NCI-H1092 (cell line): ENCODE measurements around the gene SLC39A3.
A peak's percentile ranks its signal among the peaks of the same experiment; 100 is the strongest.

Experiments
- DNase-seq: peaks from one replicate; lab custom pipeline; 2025; lab: John Stamatoyannopoulos, UW

Gene SLC39A3

GRCh38 chr19:2747349-2747748 lies 7.5 kb upstream of the SLC39A3 start:
- no peak for DNase-seq

- no peak for DNase-seq
These were observed 4.3 kb upstream of the SLC39A3 start for GRCh38 chr19:2744113-2744512.

DNA sequence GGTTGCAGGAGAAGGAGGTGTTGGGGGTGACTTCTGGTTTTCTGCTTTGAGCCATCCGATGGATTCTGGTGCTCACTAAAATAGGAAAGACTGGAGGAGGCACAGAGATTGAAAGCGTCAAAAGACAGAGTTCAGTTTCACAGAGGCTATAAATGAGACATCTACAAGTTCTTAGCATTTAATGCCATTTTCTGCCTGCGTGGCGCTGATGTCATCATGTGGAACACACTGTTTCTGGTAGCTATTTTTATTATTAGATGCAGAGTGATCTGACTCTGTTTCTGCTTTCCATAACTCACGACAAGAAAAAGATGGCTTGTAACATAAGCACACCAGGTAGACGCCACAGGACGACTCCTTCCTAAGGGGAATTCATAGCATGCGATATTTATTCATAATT lies 3.3 kb upstream of the SLC39A3 start:
- DNase-seq: no peak

DNA sequence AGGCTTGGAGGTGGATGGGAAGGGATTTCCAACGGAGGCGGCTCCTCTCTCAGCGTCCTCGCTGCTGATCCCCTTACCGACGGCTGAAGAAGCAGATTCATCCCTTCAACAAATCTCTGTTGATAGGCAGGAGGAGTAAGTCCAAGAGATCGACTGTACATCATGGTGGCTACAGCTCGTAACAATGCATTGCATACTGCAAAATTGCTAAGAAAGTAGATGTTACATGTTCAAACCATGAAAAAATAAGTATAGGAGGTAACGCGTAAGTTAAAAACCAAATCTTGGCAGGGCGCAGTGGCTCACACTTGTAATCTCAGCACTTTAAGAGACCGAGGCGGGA lies 468 bp upstream of the SLC39A3 start:
- no peak for DNase-seq

DNA sequence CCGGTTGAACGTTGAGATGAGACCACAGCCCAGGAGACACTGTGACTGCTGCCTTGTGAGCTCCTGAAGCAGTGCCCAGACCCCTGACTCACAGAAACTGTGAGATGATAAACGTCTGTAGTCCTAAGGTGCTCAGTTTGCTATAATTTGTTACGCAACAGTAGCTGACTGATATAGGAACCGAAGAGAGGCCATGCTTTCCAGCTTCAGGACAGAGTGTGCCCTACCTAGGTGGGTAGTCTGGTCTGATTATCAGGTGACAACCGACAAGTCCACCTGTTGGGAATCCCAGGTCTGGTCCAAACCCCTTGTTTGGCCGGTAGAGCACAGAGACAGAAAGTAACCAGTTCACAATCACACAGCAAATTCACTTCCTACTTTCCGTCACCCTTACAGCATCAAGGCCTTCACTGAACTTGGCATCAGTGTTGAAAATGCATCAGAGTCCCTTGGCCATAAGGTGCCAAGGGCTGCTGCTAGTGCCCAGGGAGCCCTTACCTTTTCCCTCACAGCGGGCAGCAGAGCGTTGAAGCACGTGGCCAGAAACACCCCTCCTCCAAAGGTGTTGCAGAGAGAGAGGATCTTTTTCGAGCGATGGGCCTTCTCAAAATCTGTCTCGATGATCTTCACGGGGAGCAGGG lies 3.1 kb downstream of the SLC39A3 start:
- no peak for DNase-seq

GRCh38 chr19:2735374-2735773 lies 4.4 kb downstream of the SLC39A3 start:
- DNase-seq: no peak

GRCh38 chr19:2734589-2735288 lies 5.1 kb downstream of the SLC39A3 start:
- no peak for DNase-seq

DNA sequence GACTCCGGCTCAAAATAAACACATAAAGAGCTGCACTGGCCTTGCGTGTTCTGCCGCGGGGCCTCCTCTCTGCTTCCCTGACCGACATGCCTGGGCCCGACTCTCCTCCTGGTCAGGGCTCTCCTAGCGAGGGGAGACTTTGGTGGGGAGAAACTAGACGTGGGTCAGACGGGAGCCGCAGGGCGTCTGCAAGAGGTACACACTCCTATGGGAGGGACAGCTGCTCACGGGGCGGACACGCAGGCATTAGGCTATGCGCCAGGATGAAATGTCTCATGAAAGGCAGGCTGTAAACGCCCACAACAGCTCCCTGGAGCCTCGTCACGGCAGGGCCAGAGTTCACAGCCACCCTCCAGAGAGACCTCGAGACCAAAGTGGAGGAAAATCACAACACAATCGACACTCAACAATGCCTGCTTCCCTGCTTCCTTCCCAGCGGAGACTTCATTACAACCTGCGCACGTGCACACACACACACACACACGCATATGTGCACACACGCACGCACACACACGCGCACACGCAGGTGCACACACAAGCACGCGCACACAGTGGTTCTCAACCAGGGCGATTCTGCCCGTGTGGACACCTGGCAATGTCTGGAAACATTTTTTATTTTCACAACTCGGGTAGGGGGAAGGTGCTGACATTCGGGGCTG lies 5.8 kb downstream of the SLC39A3 start:
- peak; percentile 11 for DNase-seq

- DNase-seq: no peak
These were observed 6.9 kb downstream of the SLC39A3 start for GRCh38 chr19:2732883-2733282.

- no peak for DNase-seq
These were observed 7.6 kb downstream of the SLC39A3 start for GRCh38 chr19:2732157-2732725.

GRCh38 chr19:2731181-2731995 lies 8.4 kb downstream of the SLC39A3 start:
- no peak for DNase-seq

DNA sequence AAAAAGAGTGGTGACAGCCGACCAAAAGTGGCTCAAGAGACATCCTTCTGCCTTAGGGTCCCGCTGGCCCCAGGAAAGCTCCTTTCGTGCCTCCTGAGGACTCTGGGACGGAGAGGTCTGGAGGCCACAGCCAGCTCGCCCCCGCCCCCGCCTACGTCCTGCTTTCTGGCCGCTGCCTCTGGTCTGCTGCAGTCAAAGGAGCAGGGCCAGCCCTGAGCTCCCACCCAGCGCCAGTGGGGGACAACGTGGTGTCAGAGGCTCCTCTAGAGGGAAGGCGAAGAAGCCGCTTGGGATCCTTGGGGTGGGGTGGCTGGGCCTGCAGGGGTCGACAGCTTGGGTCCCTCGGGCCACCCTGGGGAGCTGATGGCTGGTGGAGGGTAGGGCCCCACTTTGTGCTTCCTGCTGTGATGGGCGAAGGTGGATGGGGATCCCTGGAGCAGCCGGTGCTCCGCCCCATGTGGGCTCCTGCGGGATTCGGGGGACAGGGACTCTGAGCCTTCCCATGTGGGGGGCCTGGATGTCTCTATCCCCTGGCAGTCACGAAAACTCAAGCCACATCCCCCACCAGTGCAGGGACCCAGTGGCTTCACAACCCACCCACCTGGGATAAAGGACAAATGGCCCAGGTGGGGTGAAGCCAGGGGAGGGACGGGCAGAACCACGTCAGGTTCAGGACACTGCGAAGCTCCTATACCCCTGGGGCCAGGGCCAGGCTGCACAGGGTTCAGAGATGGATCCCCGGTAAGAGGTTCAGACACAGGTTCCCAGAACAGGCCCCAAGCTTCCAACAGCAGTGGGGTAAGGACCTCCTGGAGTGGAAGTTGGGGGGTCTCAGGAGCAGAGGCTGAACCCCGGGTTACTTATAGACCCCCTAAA lies 9.6 kb downstream of the SLC39A3 start:
- DNase-seq: no peak

- no peak for DNase-seq
These were observed 10.9 kb downstream of the SLC39A3 start for GRCh38 chr19:2728783-2729387.

DNA sequence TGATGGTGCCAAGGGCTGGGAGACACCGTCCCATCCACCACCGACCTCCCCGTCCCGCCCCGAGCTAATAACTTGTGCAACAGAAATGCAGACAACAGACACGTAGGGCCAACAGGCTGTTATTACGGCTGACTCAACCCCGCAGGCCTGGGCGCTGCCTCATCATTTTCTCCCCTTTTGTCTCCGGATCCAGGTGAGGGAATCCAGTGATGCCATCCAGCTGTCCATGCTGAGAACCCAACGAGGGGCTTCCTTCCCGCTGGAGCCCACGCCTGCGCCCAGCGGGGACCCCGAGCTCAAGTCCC lies 12.2 kb downstream of the SLC39A3 start:
- no peak for DNase-seq

DNA sequence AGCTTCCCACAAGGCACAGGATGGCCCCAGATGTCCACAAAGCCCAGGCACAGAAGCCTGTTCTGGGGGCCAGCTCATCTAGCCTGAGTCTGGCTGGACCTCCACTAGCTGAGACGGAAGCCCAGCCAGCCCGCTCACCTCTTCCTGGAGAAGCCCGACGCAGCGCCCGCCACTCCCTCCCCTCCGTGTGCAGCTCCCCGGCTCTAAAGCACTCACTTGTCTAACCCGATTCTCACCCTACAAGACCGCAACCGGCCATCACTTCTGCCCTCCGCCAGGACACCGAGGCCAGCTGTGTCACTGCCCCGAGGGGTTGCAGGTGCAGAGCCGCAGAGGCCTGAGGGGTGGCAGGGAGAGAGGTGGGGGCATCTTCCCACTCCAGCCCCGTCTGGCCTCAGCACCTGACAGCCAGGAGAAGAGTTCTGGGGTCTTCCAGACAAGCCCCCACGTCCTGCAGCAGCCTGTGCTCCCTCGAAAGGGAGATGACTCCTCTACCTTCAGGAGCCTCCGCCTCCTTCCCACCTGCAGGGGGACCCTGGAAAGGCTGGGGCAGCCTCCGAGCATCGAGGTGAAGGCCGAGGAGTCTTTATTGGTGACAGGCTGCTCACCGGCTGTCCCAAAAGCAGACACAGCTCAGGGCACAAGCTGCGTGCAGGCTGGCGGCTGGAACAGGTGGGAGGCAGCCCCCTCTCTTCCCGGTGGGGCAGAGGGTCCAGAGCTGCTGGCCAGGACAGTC lies 12.7 kb downstream of the SLC39A3 start:
- no peak for DNase-seq

DNA sequence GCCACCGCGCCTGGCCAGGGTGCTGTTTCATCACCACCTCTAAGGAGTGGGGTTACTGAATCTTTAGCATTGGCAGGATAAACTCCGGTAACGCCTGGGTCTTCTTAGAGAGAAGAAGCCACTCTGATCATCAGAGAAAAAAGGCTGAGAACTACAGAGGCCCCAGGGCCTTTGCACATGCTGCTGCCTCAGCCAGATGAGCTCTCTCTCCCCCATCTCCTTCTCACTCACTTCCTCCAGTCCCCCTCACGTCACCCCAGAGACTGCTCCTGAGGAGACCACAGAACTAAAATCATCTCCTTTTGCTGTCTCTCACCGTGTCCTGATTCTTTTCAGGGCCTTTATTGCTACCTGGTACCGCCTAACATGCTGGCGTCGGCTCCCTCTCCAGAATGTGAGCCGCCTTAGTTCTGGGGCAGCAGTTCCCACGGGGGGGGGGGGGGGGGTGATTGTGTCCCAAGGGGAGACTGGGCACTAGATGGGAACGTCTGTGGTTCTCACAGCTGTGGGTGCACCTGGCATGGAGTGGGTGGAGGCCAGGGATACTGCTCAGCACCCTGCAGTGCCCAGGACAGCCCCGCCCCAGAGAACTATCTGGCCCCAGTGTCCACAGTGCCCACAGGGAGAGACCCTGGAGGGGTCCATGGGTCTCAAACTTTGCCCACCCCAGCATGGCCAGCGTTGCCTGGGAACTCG lies 13.5 kb downstream of the SLC39A3 start:
- DNase-seq: no peak

DNA sequence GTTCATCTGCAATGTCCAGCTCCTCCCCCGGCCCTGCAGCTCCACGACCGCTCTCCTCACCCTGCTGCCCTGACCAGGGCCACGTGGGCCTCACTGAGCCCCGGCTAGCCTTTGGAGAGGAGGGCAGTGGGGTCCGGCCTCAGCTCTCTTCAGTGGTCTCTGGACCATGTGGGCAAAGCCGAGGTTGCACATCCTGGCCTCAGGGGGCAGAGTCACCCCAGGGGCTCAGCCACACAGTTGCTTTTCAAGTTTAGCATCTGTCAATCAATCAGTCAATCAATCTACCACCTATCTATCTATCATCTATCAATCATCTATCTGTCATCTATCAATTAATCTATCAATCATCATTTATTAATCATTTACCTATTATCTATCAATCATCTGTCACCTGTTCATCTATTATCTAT lies 15.7 kb downstream of the SLC39A3 start:
- no peak for DNase-seq

DNA sequence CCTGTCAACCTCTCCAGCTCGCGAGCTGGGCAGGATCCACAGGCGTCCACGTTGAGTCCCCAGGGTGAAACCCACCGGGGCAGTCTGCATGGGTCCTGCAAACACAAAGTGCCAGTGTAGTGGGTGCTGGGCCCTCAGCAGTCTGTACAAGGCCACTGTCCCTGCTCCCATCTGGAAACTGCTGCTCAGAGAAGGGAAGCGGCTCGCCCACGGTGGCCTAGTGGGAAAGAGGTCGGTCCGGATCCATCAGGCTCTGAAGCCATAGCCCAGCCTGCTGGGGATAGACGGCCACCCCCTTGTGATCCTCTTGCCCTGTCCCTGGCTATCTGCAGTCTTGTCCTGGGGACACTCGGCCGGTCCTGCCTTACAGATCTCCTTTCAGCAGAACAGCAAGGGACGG lies 16.1 kb downstream of the SLC39A3 start:
- no peak for DNase-seq

- no peak for DNase-seq
These were observed 16.5 kb downstream of the SLC39A3 start for GRCh38 chr19:2723345-2723715.
